Parathyroid adenoma (tissue), 2 donors: ENCODE measurements around the gene PRKN.

Experiments used
- H2AFZ ChIP-seq: fragments of 300-600 bp; sonication (generic); one replicate; pipeline ENCODE4 v1.7.0; 2017; ENCODE audit warnings: antibody characterized with exemption, mild to moderate bottlenecking
- H3K27ac ChIP-seq: fragments of 300-600 bp; sonication (generic); one replicate; pipeline ENCODE4 v1.7.0; 2017
- H3K27me3 ChIP-seq: fragments of 300-600 bp; sonication (generic); one replicate; pipeline ENCODE4 v1.7.0; 2017; ENCODE audit warnings: low read length; ENCODE audit not compliant: control insufficient read depth, insufficient read depth
- H3K36me3 ChIP-seq: fragments of 300-600 bp; sonication (generic); one replicate; pipeline ENCODE4 v1.7.0; 2017; ENCODE audit warnings: low read length; ENCODE audit not compliant: control insufficient read depth, insufficient read depth
- H3K4me1 ChIP-seq: fragments of 300-600 bp; sonication (generic); one replicate; pipeline ENCODE4 v1.7.0; 2017; ENCODE audit warnings: control low read depth
- H3K4me2 ChIP-seq: fragments of 300-600 bp; sonication (generic); one replicate; pipeline ENCODE4 v1.7.0; 2017; ENCODE audit warnings: low read length
- H3K4me3 ChIP-seq: fragments of 300-600 bp; sonication (generic); one replicate; pipeline ENCODE4 v1.7.0; 2017; ENCODE audit warnings: low read depth, low read length
- H3K79me2 ChIP-seq: fragments of 300-600 bp; sonication (generic); one replicate; pipeline ENCODE4 v1.7.0; 2017; ENCODE audit warnings: control low read depth
- H3K9ac ChIP-seq: fragments of 300-600 bp; sonication (generic); one replicate; pipeline ENCODE4 v1.7.0; 2017; ENCODE audit warnings: mild to moderate bottlenecking
- H3K9me3 ChIP-seq: fragments of 300-600 bp; sonication (generic); one replicate; pipeline ENCODE4 v1.7.0; 2017; ENCODE audit warnings: low read length; ENCODE audit not compliant: control insufficient read depth
- TF ChIP-seq, protein P1 (sequence below): fragments of 300-600 bp; sonication (generic); IDR thresholded peaks from one replicate; pipeline ENCODE4 v1.7.0; 2017; ENCODE audit warnings: antibody characterized with exemption, mild to moderate bottlenecking
- donor health status: primary hyperparathyroidism.

PRKN gene

DNA sequence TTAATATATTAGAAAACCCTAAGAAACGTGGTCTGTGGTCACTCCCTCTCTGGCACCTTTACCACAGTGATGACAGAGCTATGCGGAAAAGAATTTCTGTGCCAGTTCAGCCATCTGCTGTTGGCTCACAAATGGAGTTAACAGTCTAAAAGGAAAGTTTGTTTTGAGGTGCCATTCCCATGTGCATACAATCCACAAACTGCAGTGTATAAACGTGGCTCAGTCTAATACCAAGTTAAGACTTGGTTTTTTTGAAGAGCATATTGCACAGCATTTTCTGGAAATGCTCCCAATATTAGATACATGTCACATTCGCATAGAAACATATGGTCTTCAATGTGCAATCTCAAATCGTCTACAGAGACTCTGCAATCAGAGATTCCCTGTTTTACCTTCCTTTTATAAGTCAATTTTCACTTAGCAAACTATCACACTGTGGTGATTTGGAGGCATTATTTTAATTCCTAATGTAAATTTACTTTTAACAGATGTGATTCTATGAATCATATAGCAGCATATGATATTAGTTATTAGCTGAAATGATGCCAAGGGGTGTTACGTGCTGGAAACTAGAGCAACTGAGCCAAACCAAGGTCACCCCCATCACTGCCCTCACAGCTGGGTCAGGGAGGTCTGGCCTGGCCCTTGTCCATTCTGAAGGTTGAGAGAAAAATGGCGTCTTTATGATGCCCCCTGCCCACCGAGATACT, 383.5 kb downstream of the PRKN start:
- no peaks in the 10 kb centered on the region for H3K79me2 ChIP-seq
- no peaks in the 10 kb centered on the region for H3K9me3 ChIP-seq
- no peak overlapping the region for H3K4me2 ChIP-seq
- no peaks in the 10 kb centered on the region for H3K36me3 ChIP-seq
- H3K27me3 ChIP-seq = no peaks in the 10 kb centered on the region
- no peaks in the 10 kb centered on the region for H3K4me1 ChIP-seq
- TF ChIP-seq, protein P1, sequence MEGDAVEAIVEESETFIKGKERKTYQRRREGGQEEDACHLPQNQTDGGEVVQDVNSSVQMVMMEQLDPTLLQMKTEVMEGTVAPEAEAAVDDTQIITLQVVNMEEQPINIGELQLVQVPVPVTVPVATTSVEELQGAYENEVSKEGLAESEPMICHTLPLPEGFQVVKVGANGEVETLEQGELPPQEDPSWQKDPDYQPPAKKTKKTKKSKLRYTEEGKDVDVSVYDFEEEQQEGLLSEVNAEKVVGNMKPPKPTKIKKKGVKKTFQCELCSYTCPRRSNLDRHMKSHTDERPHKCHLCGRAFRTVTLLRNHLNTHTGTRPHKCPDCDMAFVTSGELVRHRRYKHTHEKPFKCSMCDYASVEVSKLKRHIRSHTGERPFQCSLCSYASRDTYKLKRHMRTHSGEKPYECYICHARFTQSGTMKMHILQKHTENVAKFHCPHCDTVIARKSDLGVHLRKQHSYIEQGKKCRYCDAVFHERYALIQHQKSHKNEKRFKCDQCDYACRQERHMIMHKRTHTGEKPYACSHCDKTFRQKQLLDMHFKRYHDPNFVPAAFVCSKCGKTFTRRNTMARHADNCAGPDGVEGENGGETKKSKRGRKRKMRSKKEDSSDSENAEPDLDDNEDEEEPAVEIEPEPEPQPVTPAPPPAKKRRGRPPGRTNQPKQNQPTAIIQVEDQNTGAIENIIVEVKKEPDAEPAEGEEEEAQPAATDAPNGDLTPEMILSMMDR = no peak
- no peak overlapping the region for H2AFZ ChIP-seq
- H3K9ac ChIP-seq = no peak overlapping the region
- no peak overlapping the region for H3K4me3 ChIP-seq
- no peak overlapping the region for H3K27ac ChIP-seq

DNA sequence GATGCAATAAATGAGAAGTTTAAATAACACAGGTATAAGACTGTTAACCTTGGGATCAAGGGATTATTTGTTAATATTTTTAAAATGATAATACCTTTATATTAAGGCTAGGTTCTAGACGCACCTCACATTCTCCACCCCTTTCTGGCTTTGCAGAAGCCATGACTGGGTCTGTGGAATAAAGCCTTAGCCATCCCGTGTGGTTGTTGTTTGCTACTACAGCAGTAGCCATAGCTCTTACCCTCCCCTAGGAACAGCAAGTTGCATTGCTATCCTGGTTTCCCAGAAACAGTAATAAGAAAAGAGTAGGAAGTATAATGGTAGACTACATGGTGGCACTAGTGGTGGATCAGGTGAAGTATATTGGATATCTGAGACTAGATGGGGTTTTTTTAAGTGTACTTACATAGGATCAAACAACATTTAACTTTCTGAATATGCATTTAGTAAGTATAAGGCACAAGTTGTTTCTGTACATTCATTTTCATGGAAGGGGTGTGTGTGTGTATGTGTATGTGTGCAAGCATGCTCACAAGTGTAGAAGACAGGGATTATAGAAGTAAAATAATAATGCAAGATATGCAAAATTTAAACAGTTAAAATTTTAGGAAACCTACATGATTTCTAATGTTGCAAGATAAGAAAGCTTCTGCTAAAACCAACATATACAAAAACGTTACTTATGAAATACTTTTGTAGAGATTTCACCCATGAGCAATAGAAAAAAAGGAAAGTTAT, 384.2 kb downstream of the PRKN start:
- no peaks in the 10 kb centered on the region for H3K79me2 ChIP-seq
- no peaks in the 10 kb centered on the region for H3K36me3 ChIP-seq
- H3K27ac ChIP-seq = no peak overlapping the region
- TF ChIP-seq, protein P1 = no peak
- H3K9me3 ChIP-seq = no peaks in the 10 kb centered on the region
- H3K4me2 ChIP-seq = no peak overlapping the region
- H3K27me3 ChIP-seq = no peaks in the 10 kb centered on the region
- H2AFZ ChIP-seq = no peak overlapping the region
- no peak overlapping the region for H3K9ac ChIP-seq
- no peaks in the 10 kb centered on the region for H3K4me1 ChIP-seq
- H3K4me3 ChIP-seq = no peak overlapping the region

DNA sequence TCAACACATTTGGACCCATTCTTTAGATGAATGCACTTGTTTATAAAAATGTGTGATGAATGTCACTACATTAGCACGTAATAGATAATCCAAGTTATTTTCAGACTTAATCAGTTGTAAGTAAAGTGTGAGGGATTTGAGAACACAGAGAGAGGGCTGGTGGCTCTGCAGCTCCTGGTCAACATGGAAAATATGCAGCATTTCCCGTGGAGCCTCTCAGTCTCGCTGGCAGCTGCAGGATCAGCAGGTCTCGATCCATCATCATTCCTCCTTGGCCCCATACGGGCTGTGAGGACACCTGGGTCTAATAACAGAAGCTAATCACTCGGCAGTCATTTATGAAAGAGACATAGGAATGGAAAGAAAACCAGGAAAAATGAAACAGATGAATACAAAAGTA, 390.2 kb downstream of the PRKN start:
- Histone ChIP-seq H2AFZ (no peak overlapping the region), H3K4me1 (no peaks in the 10 kb centered on the region), H3K9me3 (no peaks in the 10 kb centered on the region), H3K36me3 (no peaks in the 10 kb centered on the region), H3K4me3 (no peak overlapping the region), H3K9ac (no peak overlapping the region), H3K4me2 (no peak overlapping the region), H3K27ac (no peak overlapping the region), H3K79me2 (no peaks in the 10 kb centered on the region), H3K27me3 (no peaks in the 10 kb centered on the region)
- TF ChIP-seq, protein P1 = no peak

DNA sequence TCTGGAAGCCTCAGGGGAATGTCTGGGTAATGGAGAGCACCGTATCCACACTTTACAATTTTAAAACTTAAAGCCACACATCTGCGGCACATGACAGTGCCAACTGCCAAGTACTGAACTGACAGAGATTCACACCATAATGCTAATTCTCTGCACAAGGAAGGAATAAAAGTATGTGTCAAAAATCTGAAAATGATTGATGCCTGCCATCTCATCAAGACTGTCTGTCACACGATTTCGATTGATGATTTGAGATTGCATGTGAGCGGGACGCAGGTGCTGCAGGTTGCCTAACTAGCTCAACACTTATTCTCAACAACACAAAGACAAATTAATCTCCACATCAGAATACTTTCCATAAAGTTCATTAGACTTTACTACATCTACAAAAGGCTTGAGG, 391.2 kb downstream of the PRKN start:
- no peaks in the 10 kb centered on the region for H3K9me3 ChIP-seq
- no peaks in the 10 kb centered on the region for H3K79me2 ChIP-seq
- H3K9ac ChIP-seq = no peak overlapping the region
- H3K4me2 ChIP-seq = no peak overlapping the region
- no peaks in the 10 kb centered on the region for H3K27me3 ChIP-seq
- TF ChIP-seq, protein P1 = no peak
- H2AFZ ChIP-seq = no peak overlapping the region
- no peaks in the 10 kb centered on the region for H3K36me3 ChIP-seq
- no peak overlapping the region for H3K27ac ChIP-seq
- no peaks in the 10 kb centered on the region for H3K4me1 ChIP-seq
- H3K4me3 ChIP-seq = no peak overlapping the region
